GM21529 (cell line): ENCODE measurements around the gene IRX4.

Source experiments
- ATAC-seq: cut with Tn5 transposase; IDR thresholded peaks from one replicate; pipeline ENCODE4 v1.9.1; 2021; ENCODE audit not compliant: unreplicated experiment

Gene IRX4

GRCh38 chr5:1882337-1883119, at the start of gene IRX4:
IRX4 (minus strand) TSS chr5:1882925; CDS start chr5:1882647, 278 bp downstream.
- ATAC-seq = no peak

- ATAC-seq = no peak
These were observed 49.0 kb upstream of the IRX4 start for GRCh38 chr5:1931604-1932231.

GRCh38 chr5:1930880-1931603, 48.3 kb upstream of the IRX4 start:
- no peak for ATAC-seq

- ATAC-seq = no peak
These were observed 47.8 kb upstream of the IRX4 start for GRCh38 chr5:1930501-1930879.

- ATAC-seq = no peak
These were observed 46.6 kb upstream of the IRX4 start for GRCh38 chr5:1929108-1929991.

- no peak for ATAC-seq
These were observed 44.0 kb upstream of the IRX4 start for GRCh38 chr5:1926471-1927341.

GRCh38 chr5:1926071-1926440, 43.3 kb upstream of the IRX4 start:
- no peak for ATAC-seq

- no peak for ATAC-seq
These were observed 42.7 kb upstream of the IRX4 start for GRCh38 chr5:1925111-1926070.

GRCh38 chr5:1923766-1924165, 41.0 kb upstream of the IRX4 start:
- no peak for ATAC-seq

- no peak for ATAC-seq
These were observed 40.6 kb upstream of the IRX4 start for GRCh38 chr5:1923341-1923740.

- no peak for ATAC-seq
These were observed 39.0 kb upstream of the IRX4 start for GRCh38 chr5:1921711-1922110.

GRCh38 chr5:1919750-1920149, 37.0 kb upstream of the IRX4 start:
- no peak for ATAC-seq

- no peak for ATAC-seq
These were observed 36.5 kb upstream of the IRX4 start for GRCh38 chr5:1919209-1919566.

GRCh38 chr5:1918488-1919208, 35.9 kb upstream of the IRX4 start:
- ATAC-seq = no peak

- ATAC-seq = no peak
These were observed 35.2 kb upstream of the IRX4 start for GRCh38 chr5:1917830-1918487.

- ATAC-seq = no peak
These were observed 33.6 kb upstream of the IRX4 start for GRCh38 chr5:1916041-1917001.

- ATAC-seq = no peak
These were observed 32.6 kb upstream of the IRX4 start for GRCh38 chr5:1915316-1915715.
